Stimulated activated naive CD8-positive, alpha-beta T cell treated with anti-CD3 and anti-CD28 coated beads, Interleukin-15, Interleukin-2, amounts not matched to agents 100 ng/mL and 50 ng/mL, for 24 hours (primary cell): ENCODE results near the gene IPO9.
A peak's percentile ranks its signal among the peaks of the same experiment; 100 is the strongest.
"Not testable (repeated sequence)": the region's sequence is repeated elsewhere in the genome, so short reads cannot be mapped to it uniquely, and the experiment has no call there.

Experiments
- H3K27ac Mint-ChIP-seq: one replicate; pipeline ENCODE4 v1.8.0; 2021; ENCODE audit warnings: mild to moderate bottlenecking, mixed read lengths
- H3K27me3 Mint-ChIP-seq: one replicate; pipeline ENCODE4 v1.8.0; 2021; ENCODE audit warnings: mixed read lengths
- H3K36me3 Mint-ChIP-seq: one replicate; pipeline ENCODE4 v1.8.0; 2021; ENCODE audit warnings: low read depth, mixed read lengths
- H3K4me1 Mint-ChIP-seq: one replicate; pipeline ENCODE4 v1.8.0; 2021; ENCODE audit warnings: low read depth, mixed read lengths
- H3K4me3 Mint-ChIP-seq: one replicate; pipeline ENCODE4 v1.8.0; 2021; ENCODE audit warnings: mild to moderate bottlenecking, mixed read lengths
- H3K9me3 Mint-ChIP-seq: one replicate; pipeline ENCODE4 v1.8.0; 2021; ENCODE audit warnings: mixed read lengths

The IPO9 gene

DNA sequence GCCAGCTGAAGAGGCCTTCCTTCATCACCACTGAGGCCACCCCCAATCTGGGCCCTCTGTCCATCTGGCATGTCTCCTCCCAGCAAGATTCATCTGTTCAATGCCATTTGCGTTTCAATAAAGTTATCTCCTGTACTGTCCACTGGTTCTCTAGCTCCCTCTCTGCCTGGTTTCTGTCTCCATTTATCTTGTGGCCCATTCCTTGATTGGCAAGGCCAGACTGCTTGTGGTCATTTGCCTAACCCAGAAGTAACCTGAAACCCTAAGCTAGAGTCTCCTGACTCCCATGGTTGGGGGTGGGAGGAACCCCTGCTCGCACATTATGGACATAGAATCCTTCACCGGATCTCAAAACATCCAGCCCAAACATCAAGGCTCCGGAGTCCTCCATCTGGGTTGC is 2.1 kb upstream of the IPO9 start:
- H3K4me1 Mint-ChIP-seq, result peaks cover 33% of the 10 kb centered on the region
- peaks cover 22% of the 10 kb centered on the region for H3K36me3 Mint-ChIP-seq
- no peak overlapping the region for H3K4me3 Mint-ChIP-seq
- no peak overlapping the region for H3K27ac Mint-ChIP-seq
- H3K27me3 Mint-ChIP-seq, result no peaks in the 10 kb centered on the region
- no peaks in the 10 kb centered on the region for H3K9me3 Mint-ChIP-seq

DNA sequence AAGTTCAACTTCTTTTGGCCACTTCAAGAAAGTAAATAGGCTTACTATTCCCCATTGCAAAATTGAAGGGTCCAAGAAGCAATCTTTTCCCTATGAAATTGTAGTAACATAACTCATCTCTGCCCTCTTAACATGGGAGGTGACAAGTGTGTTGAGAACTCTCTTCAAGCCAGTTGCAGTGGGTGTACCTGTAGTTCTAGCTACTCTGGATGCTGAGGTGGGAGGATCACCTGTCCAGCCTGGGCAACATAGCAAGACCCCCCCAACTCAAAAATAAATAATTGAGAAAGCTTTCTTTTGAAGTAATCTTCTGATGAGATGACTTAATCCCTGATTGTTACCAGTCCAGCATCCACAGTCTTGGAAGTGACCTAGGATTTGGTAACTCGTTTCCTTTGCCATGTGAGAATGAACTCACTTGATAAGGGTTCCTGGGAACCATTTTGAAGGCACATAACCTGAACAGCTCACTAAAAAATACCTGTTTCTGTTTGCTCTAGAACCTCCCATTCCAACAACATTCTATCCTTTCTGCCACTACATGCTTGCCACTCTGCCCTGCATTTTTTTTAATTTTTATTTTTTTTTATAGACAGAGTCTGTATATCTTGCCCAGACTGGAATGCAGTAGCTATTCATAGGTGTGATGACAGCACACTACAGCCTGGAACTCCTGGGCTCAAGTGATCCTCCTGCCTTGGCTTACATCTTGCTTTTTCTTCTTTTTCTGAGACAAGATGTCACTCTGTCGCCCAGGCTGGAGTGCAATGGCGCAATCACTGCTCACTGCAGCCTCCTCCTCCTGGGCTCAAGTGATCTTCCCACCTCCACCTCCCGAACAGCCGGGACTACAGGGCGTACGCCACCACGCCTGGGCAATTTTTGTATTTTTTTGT is 1.4 kb upstream of the IPO9 start:
- Mint-ChIP-seq H3K4me3 (no peak overlapping the region), H3K36me3 (peaks cover 22% of the 10 kb centered on the region), H3K4me1 (peaks cover 40% of the 10 kb centered on the region), H3K27ac (no peak overlapping the region), H3K9me3 (no peaks in the 10 kb centered on the region), H3K27me3 (no peaks in the 10 kb centered on the region)

DNA sequence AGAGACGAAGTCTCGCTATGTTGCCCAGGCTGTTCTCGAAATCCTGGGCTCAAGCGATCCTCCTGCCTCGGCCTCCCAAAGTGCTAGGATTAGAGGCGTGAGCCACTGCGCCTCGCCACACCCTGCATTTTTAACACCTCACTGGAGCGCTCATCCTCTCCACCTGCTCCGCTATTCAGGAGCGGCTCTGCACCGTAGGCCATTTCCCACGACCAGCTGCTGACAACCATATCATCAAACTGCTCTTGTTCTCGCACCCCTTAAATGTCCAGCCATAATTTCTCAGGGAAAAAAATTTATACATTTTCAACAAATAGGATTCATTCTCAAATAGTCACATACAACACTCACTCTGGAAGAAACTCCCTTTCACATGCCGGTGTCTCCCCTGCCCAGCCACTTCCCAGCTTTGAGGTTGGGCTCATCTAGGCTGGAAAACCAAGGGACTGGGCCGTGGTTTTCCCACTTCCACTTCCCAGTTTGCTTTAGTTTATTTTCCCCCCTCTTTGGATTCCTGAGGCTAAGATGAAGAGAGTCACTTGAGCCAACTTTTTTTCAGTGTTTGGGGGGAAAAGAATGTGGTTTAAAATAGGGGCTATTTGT is 639 bp upstream of the IPO9 start:
- Mint-ChIP-seq H3K4me1 (peaks cover 45% of the 10 kb centered on the region), H3K27ac (peak overlapping the region; percentile 46), H3K36me3 (peaks cover 22% of the 10 kb centered on the region), H3K9me3 (no peaks in the 10 kb centered on the region), H3K27me3 (no peaks in the 10 kb centered on the region), H3K4me3 (peak overlapping the region; percentile 96)

DNA sequence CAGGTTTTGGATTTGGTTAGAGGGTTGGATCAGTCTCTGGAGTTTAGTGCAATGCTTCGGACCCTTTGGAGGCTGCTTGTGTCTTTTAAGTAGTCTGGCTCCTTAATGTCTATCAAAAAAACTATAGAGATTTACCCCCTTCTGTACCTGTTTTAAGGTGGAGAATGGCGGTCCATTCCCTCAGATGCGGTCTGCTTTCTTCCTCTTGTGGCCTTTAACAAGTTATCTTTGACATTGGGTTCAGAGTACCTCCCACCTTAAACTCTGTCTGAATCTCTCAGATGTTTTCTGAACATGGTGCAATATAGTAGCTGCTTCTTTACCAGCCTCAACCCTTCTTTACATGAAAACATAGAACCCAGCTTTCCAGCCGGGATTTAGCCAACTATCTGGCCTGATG is 2.4 kb downstream of the IPO9 start:
- Mint-ChIP-seq H3K36me3 (peaks cover 42% of the 10 kb centered on the region), H3K4me1 (peaks cover 54% of the 10 kb centered on the region), H3K9me3 (no peaks in the 10 kb centered on the region), H3K27me3 (no peaks in the 10 kb centered on the region), H3K4me3 (peak overlapping the region; percentile 96), H3K27ac (no peak overlapping the region)

DNA sequence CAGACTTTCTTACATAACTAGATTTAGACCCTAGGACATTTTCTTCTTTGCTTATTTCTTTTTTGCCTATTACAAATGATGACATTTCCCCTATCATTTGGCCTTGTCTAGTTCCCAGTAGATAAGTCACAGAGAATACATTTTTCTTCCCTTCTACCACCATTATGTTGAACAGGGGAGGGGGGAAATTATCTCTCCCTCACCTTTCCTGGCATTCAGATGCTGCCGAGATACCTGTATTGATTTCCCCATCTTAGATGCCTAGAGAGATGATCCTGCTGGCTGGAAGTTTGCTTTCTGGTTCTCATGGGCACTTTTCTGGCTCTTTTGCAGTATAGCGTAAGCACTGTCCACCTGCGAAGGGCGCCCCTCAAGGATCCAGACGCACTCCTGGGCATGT is 5.7 kb downstream of the IPO9 start:
- Mint-ChIP-seq H3K27me3 (no peaks in the 10 kb centered on the region), H3K9me3 (no peaks in the 10 kb centered on the region), H3K4me3 (no peak overlapping the region), H3K27ac (no peak overlapping the region), H3K36me3 (peaks cover 59% of the 10 kb centered on the region), H3K4me1 (peaks cover 57% of the 10 kb centered on the region)

DNA sequence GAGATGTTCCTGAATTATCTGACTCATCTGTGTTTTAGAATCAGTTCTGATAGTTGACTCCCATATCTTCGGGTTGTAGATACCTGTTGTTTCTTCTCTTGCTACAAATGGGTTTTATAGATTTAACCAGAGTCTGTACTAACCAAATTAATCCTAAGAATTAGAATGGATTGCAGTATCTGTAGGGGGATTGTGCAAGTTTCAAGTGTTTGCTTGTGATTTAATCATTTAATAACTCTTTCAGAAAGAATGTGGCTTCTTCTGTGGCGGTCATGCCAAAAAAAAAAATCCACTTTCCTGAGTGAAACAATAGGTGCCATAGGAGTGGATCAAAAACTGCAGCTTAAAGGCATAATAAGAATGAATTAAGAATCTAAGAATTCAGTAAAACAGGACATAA is 9.4 kb downstream of the IPO9 start:
- no peak overlapping the region for H3K27ac Mint-ChIP-seq
- H3K4me3 Mint-ChIP-seq, result no peak overlapping the region
- H3K27me3 Mint-ChIP-seq, result no peaks in the 10 kb centered on the region
- H3K36me3 Mint-ChIP-seq, result peaks cover 53% of the 10 kb centered on the region
- peaks cover 39% of the 10 kb centered on the region for H3K4me1 Mint-ChIP-seq
- H3K9me3 Mint-ChIP-seq, result no peaks in the 10 kb centered on the region

DNA sequence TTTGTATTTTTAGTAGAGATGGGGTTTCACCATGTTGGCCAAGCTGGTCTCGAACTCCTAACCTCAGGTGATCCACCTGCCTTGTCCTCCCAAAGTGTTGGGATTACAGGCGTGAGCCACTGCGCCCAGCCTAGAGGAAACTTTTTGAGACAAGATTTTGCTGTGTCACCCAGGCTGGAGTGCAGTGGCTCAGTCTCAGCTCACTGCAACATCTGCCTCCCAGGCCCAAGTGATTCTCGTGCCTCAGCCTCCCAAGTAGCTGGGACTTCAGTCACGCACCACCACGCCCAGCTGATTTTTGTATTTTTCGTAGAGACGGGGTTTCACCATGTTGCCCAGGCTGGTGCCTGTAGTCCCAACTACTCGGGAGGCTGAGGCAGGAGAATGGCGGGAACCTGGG is 10.1 kb downstream of the IPO9 start:
- not testable (repeated sequence) for H3K9me3 Mint-ChIP-seq, H3K27me3 Mint-ChIP-seq, H3K4me3 Mint-ChIP-seq, H3K27ac Mint-ChIP-seq
- Mint-ChIP-seq H3K36me3 (peaks cover 52% of the 10 kb centered on the region), H3K4me1 (peaks cover 37% of the 10 kb centered on the region)

DNA sequence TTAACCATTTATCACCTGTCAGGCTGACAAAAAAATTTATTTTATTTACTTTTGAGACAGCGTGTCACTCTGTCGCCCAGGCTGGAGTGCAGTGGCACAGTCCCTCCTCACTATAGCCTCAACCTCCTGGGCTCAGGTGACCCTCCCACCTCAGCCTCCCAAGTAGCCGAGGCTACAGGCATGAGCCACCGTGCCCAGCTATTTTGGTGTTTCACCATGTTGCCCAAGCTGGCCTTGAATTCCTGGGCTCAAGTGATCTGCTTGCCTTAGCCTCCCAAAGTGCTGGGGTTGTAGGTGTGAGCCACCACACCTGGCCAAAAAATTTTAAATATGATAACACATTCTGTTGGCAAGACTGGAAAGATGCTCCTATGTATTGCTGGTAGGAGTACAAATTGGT is 11.1 kb downstream of the IPO9 start:
- H3K27me3 Mint-ChIP-seq, result no peaks in the 10 kb centered on the region
- no peaks in the 10 kb centered on the region for H3K9me3 Mint-ChIP-seq
- peaks cover 42% of the 10 kb centered on the region for H3K36me3 Mint-ChIP-seq
- H3K4me3 Mint-ChIP-seq, result no peak overlapping the region
- H3K4me1 Mint-ChIP-seq, result peaks cover 31% of the 10 kb centered on the region
- no peak overlapping the region for H3K27ac Mint-ChIP-seq

DNA sequence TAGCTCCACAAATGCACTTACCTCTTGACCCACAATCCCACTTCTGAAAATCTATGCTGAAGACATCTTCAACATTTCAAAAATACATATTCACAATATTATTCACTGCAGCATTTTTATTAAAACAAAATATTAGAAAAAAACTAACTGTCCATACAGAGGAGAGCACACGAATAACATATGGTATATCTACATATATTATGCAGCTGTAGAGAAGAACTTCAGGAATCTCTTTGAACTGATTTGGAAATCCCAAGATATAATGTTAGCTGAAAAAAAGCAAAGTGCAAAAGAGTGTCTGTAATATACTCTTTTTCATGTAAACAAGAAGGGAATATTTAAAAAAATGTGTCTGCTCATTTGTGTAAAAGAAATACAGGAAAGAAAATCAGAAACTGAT is 11.5 kb downstream of the IPO9 start:
- no peak overlapping the region for H3K4me3 Mint-ChIP-seq
- H3K9me3 Mint-ChIP-seq, result no peaks in the 10 kb centered on the region
- H3K27ac Mint-ChIP-seq, result no peak overlapping the region
- H3K36me3 Mint-ChIP-seq, result peaks cover 38% of the 10 kb centered on the region
- H3K27me3 Mint-ChIP-seq, result no peaks in the 10 kb centered on the region
- H3K4me1 Mint-ChIP-seq, result peaks cover 31% of the 10 kb centered on the region

DNA sequence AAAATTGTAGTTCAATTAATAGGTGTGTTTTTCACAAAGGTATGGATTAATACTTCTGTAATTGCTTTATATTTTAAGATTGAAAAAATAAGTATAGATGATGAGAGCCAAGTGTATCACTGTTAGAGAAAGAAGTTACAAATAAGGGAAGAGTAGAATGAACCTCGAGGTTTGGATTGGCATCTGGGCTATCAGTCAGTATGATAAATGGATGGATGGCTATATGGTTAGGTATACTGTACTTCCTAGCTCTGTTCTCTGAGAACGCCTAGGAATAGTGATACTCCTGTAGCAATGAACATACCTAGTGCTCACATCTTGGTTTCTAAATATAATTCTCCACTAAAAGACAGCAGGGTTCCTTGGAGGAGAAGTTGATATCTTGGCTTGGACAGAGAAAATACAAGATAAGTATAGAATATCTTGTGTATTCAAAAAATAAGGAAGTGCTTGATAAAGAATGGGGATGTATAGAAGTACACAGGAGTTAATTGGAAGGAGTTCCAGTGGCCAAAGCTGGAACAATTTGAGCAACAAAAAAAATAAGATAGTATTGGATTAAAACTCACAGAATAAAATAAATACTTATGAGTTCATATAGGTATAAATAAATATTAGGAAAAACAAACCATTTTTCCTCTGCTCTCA is 12.4 kb downstream of the IPO9 start:
- Mint-ChIP-seq H3K36me3 (peaks cover 33% of the 10 kb centered on the region), H3K27me3 (no peaks in the 10 kb centered on the region), H3K4me1 (peaks cover 35% of the 10 kb centered on the region), H3K4me3 (no peak overlapping the region), H3K27ac (no peak overlapping the region), H3K9me3 (no peaks in the 10 kb centered on the region)

DNA sequence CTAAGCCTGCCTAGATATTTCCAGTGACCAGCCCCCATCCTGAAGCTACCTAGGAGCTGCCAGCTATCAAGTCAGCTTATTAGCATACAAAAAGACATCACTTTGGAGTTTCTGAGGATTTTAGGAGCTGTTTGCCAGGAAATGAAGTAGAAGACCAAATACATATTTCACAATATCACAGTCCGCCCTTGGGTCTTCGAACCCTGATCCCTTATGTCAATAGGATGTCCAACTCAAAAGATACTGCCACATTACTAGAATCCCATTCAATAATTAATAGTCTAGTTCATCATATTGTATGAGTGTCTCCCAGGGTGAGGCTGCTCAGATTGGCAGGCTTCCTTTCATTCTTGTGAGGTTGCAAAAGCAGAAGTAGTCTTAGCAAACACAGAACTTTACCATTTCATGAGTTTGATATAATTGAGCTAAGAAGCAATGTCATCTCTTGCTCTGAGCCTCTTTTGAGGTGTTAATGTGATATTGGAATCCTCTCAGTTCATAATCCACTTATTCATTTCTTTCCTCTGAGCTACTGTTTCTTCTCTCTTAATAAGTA is 13.6 kb downstream of the IPO9 start:
- H3K27me3 Mint-ChIP-seq, result no peaks in the 10 kb centered on the region
- peaks cover 36% of the 10 kb centered on the region for H3K4me1 Mint-ChIP-seq
- no peak overlapping the region for H3K27ac Mint-ChIP-seq
- H3K36me3 Mint-ChIP-seq, result peaks cover 31% of the 10 kb centered on the region
- no peak overlapping the region for H3K4me3 Mint-ChIP-seq
- H3K9me3 Mint-ChIP-seq, result no peaks in the 10 kb centered on the region

DNA sequence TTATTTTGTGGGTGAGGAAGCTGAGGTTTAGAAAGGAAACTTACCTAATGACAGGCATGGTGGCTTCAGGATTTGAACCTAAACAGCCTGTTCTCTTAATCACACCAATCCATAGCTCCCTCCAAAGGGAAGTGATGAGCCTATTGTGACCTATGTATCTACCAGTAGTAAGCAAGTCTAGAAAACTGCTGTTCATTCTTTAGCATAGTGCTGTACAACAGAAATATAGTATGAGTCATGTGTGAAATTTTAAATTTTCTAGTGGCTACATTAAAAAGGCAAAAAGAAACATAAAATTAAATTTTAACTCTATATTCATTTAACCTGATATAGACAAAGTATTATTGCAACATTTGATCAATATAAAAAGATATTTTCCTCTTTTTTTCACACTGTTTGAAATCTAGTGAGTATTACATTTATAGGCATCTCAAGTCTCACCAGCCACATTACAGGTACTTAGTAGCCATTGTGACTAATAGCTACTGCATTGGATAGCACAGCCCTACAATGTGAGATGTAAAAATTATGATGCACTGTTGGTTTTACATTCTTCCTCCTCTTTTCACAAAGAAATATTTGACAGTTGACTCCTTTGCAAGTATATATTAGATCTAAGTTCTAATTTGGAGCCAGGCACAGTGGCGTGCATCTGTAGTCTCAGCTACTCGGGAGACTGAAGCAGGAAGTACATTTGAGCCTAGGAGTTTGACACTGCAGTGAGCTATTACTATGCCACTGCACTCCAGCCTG is 16.6 kb downstream of the IPO9 start:
- Mint-ChIP-seq H3K4me1 (peaks cover 23% of the 10 kb centered on the region), H3K9me3 (no peaks in the 10 kb centered on the region), H3K27ac (no peak overlapping the region), H3K27me3 (no peaks in the 10 kb centered on the region), H3K4me3 (no peak overlapping the region), H3K36me3 (peaks cover 41% of the 10 kb centered on the region)

DNA sequence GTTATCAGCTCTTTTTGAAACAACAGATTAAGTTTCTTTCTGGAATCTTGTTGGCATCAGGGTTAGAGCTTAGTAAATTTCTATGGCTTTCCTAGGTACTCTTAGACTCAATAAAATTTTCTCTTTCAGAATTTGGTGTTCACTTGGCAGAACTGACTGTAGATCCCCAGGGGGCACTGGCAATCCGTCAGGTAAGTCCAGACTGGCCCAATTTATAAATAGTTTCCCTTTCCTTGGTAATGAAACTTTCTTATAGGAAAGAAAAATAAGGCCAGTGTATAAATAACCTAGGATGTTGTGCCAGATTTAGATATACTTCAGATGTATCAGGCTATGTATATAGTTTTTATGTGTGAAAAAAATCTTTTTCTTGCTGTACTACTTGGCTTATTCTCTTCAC is 18.2 kb downstream of the IPO9 start:
- peaks cover 16% of the 10 kb centered on the region for H3K4me1 Mint-ChIP-seq
- H3K4me3 Mint-ChIP-seq, result no peak overlapping the region
- no peak overlapping the region for H3K27ac Mint-ChIP-seq
- H3K9me3 Mint-ChIP-seq, result no peaks in the 10 kb centered on the region
- no peaks in the 10 kb centered on the region for H3K27me3 Mint-ChIP-seq
- peaks cover 49% of the 10 kb centered on the region for H3K36me3 Mint-ChIP-seq

DNA sequence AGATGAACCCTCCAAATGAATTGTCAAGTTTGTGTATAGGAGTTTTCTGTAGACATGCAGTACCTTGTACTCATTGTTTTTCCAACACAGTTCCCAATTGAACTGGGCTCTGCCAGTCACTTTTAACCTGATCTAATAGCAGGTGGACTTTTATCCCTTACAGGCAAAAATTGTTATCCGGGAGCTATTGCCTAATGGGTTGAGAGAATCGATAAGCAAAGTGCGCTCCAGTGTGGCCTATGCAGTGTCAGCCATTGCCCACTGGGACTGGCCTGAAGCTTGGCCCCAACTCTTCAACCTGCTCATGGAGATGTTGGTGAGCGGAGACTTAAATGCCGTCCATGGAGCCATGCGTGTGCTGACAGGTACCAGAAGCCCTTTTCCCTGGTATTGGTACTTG is 19.3 kb downstream of the IPO9 start:
- no peak overlapping the region for H3K27ac Mint-ChIP-seq
- H3K4me3 Mint-ChIP-seq, result no peak overlapping the region
- peaks cover 13% of the 10 kb centered on the region for H3K4me1 Mint-ChIP-seq
- H3K27me3 Mint-ChIP-seq, result no peaks in the 10 kb centered on the region
- peaks cover 56% of the 10 kb centered on the region for H3K36me3 Mint-ChIP-seq
- no peaks in the 10 kb centered on the region for H3K9me3 Mint-ChIP-seq
